HPDE6-E6E7 (cell line): ENCODE data around the gene SLC10A3.

Experiments
- DNase-seq: peaks from one replicate; pipeline ENCODE4 v3.0.0; 2011; ENCODE audit warnings: missing footprints; ENCODE audit errors: extremely low spot score

Gene SLC10A3

GRCh38 chrX:154465601-154466000 is 24.8 kb downstream of the SLC10A3 start:
- DNase-seq: no peak

DNA sequence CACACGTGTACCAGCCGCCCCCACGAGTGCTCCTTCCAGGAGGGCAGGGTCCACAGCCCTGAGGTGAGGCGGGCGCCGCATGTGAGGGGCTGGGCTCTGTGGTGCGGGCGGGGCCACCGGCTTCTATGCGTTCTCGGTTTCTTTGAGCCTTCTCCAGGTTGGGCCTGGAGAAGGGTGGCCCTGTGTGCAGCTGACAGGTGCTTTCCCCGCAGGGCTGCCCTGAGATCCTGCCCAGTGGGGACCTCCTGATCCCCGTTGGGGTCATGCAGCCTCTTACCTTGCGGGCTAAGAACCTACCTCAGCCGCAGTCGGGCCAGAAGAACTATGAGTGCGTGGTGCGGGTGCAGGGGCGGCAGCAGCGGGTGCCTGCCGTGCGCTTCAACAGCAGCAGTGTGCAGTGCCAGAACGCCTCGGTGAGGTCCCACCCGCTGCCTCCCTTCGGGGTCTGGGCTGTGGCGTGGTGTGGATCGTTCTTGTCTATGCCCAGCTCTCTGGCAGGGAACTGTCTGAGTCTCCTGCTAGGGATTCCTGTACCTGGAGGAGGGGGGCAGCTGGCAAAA is 25.5 kb downstream of the SLC10A3 start:
- no peak for DNase-seq

GRCh38 chrX:154463611-154464220 is 26.7 kb downstream of the SLC10A3 start:
- DNase-seq: no peak

- no peak for DNase-seq
Measured at GRCh38 chrX:154462396-154462795, 28.0 kb downstream of the SLC10A3 start.

GRCh38 chrX:154460326-154460725 is 30.1 kb downstream of the SLC10A3 start:
- no peak for DNase-seq

DNA sequence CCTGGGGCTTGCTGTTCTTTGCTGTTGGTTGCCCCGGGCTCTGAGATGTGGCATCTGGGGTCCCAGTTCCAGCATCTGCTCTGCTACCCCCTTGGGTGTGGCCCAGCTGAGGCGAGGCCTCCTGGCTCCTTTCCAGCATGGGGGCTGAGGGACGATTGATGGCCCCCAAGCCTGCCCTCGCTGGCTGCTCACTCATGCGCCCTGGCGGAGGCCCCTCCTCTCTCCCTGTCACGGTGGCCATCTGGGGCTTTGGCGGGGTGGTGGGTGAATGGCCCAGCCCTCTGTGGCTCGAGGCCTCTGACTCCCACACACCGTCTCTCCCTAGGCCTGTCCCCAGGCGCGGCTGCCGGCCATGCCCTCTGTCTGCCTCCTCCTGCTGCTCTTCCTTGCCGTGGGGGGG is 30.6 kb downstream of the SLC10A3 start:
- no peak for DNase-seq

DNA sequence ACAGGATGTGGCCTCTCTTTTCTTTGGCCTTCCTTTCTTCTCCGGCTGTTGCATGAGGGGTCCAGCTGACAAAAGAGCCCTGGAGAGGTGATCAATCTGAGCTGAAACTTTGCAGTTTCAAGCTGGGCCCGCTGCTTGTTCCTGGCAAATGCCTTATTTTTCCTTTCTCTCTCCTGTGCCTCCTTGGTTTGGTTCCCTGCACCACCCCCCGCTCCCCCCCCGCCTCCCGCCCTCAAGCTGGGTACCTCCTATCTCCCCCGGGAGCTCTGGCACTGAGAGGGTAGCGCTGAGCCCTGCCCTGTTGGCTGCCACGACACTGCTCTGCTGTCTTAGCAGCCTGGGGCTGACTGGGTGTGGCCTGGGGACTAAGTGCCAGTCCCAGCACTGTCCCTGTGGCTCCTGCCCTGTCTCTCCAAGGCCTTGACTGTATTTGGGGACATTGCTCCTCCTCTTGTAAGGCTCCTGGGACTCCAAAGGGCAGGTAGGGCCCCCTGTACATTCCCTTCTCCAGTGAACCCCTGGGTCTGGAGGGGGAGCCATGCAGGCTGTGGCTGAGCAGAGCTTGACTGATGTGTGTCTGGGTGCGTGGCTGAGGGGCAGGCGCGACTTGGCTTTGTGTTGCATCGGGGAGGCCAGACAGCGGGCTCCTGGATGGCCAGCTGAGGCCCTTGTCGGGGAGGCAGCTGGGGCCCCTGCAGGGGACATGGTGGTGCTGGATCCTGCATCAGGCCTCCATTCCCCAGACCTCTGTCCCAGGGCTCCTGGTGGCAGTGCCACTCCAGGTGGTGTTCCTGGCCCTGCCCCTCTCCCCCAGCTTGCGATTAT is 31.3 kb downstream of the SLC10A3 start:
- DNase-seq: no peak

DNA sequence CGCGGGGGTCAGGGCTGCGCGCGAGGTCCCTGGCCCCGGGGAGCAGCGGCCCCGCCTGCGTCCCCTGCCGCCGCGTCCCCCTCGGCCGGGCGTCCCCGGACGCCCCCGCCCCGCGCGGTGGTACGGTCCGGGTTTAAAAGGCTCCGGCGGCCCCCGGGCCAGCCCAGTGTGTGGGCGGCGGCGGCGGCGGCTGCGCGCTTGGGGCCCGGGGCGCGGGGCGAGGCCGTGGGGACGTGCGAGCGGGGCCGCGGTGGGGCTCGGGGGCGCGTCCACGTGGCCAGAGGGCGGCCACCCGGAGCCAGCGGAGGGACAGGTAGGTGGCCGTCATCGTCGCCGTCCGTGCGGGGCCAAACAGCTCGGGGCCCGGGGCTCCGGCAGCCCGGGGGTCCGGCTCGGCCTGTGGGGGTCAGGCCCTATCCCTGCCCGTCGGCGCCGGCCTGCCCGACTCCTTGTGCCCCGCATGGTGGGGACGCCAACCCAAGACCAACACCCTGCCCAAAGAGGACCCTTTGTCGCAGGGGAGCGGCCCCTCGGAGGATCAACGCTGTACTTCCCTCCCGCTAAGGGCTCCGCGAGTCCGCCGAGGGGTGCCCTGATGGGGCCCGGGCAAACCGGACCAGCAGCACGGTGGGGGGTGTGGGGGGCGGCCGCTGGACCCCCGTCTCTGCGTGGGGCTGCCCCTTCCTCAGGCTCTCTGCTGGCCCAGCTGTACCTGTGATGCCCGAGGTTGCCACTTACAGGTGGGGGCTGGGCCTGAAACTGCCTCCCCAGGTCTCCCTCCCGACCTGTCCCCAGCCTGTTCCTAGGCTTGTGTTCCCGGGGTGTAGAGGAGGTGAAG is 32.1 kb downstream of the SLC10A3 start, which contains the start of gene PLXNA3:
Gene PLXNA3, plus strand, starts transcription at position 166 of the 838 bp plus-strand sequence. CDS start 1,903 bp downstream, outside the sequence.
- peak; percentile 70 for DNase-seq

- DNase-seq: peak; percentile 58
Measured at GRCh38 chrX:154457491-154458115, 32.8 kb downstream of the SLC10A3 start.

- no peak for DNase-seq
Measured at GRCh38 chrX:154452823-154453222, 37.6 kb downstream of the SLC10A3 start.

- no peak for DNase-seq
Measured at GRCh38 chrX:154450312-154450711, 40.1 kb downstream of the SLC10A3 start.

DNA sequence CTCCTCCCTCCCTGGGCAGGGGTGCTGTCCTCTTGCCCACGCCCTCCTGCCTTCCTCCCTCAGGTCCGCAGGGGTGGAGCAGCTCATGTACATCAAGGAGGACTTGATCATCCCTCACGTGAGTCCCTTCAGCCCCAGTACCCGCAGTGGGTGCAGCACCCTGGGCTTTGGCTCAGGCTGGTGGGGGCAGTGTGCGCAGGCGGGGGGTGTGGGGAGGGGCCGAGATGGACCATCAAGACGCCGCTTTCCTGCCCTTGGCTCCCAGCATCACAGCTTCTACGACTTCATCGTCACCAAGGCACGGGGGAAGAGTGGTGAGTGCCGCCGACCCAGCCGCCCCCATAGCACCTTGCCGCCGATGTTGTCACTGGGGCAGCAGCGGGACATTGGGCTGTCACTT is 40.8 kb downstream of the SLC10A3 start:
- DNase-seq: no peak

DNA sequence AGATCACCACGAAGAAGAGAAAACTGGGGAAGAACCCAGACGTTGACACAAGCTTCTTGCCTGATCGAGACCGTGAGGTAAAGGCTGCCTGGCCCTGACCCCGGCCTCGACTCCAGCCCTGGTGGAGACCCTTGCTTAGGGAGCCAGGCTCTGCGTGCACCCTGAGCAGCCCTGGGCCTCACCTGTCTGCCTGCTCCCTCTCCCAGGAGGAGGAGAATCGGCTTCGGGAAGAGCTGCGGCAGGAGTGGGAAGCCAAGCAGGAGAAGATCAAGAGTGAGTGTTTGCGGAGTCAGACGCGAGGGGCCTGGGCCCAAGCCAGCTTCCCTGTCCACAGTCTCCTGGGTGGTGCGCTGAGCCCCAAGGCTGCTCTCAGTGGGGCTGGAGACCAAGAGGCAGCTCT is 41.9 kb downstream of the SLC10A3 start:
- no peak for DNase-seq

DNA sequence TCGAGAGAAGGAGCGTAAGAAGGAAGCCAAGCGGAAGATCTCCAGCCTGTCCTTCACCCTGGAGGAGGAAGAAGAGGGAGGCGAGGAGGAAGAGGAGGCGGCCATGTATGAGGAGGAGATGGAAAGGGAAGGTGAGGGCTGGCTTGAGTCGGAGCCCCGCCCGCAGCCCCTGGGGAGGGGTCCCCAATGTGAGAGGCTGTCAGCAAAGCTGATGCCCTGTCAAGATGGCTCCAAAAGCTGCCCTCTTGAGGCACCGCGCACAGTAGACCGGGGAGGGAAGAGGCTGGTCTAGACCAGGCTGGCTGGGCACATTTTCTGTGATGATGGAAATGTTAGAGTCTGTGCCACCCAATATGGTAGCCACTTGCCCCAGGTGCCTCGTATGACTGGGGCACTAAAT is 44.0 kb downstream of the SLC10A3 start:
- no peak for DNase-seq

- DNase-seq: no peak
Measured at GRCh38 chrX:154445776-154446175, 44.7 kb downstream of the SLC10A3 start.

DNA sequence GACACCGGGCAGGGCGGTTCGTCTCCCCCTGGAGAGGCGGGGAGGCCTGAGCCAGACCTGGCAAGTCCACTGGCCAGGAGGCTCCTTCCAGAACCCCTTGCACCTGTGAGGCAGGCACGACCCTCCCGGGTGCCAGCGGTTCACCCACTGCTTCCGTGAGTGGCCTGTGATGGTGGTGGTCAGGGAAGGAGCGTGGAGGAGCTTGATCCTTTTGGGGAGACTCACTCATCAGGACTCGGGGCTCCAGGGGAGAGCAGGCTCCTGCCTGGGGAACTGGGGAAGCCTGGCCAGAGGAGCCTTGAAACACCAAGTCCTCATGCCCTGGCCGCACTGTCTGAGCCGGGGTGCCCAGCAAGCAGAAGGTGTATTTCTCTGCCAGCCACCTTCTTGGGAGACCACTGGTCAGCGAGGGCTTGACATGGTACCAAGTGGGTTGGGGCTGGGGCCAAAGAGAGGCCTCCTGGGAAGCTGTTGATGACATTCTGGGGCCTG is 45.6 kb downstream of the SLC10A3 start:
- no peak for DNase-seq

GRCh38 chrX:154443992-154444754 is 46.3 kb downstream of the SLC10A3 start, which contains the start of gene FAM50A:
Gene FAM50A (plus strand): TSS chrX:154444141. CDS start chrX:154444236, 95 bp downstream.
- peak; percentile 81 for DNase-seq

GRCh38 chrX:154443479-154443910 is 46.9 kb downstream of the SLC10A3 start:
- no peak for DNase-seq

DNA sequence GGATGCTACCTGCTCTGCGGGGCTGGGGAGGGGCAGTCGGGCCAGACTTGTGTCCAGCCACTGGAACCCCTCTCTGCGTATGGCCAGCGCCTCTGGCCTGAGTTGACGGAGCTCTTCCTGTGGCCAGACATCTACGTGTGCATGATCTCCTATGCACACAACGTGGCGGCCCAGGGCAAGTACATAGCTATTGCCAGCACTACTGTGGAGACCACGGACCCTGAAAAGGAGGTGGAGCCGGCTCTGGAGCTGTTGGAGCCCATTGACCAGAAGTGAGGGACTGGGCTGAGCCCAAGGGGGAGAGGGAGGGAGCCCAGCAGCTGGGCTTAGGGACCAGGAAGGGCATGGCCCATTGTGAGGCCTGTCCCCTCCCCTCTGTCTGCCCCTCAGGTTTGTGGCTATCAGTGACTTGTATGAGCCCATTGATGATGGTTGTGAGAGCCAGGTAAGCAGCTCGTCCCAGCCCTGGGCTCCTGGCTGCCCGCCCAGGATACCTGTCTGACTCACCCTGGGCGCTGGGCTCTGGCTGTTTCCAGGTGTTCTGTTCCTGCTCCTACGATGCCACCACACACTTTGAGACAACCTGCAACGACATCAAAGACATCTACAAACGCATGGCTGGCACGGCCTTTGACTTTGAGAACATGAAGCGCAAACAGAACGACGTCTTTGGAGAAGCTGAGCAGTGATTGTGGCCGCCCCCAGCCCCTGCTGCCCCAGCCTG is 48.3 kb downstream of the SLC10A3 start:
- peak; percentile 93 for DNase-seq

- no peak for DNase-seq
Measured at GRCh38 chrX:154441564-154441963, 48.9 kb downstream of the SLC10A3 start.
